Raji (cell line): ENCODE measurements around the gene RUNX2.

Experiments
- POLR2A ChIP-seq: IDR thresholded peaks from 2 replicates; pipeline ENCODE4 v1.6.1; 2011; ENCODE audit warnings: low read depth, low read length, control low read depth; ENCODE audit not compliant: insufficient read depth

Gene RUNX2

DNA sequence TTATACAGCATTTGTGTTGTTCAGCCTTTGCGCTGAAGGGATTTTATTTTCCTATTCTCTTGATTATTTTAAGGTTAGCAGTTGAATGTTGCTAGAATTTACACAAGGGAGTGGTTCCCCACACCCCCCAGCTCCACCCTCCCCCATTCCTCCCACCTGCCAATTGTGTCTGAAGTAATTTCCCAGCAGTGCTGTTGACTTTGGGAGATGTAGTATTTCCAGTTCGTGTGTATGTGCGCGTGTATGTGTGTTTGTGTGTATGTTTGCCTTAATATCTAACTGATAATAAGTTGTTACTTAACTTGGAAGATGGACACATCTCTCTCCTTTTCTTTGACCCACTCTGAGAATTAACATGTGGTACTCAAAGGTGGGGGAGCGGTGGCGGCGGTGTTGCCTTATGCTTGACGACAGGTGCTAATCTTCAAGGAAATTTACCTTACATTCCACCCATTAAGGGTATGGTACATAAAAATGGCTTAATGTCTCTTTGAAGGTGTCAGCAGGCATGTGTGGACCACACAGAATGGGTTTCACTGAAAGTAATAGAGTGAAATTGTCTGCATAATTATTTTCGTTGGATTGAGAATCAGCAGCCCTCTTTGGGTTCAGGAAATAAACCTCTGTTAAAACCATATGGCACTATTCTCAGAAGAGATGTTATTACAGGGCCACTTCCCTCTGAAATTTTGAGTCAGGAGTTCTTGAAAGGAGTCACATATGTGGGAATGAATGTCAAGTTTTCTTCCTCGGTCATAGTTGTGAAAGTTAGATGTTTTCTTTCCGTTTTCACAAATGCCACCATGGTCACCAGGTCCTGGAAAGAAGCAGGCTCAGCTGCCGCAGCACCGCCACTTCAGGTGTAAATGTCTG lies 145.2 kb downstream of the RUNX2 start:
- no peak for TF ChIP-seq POLR2A

DNA sequence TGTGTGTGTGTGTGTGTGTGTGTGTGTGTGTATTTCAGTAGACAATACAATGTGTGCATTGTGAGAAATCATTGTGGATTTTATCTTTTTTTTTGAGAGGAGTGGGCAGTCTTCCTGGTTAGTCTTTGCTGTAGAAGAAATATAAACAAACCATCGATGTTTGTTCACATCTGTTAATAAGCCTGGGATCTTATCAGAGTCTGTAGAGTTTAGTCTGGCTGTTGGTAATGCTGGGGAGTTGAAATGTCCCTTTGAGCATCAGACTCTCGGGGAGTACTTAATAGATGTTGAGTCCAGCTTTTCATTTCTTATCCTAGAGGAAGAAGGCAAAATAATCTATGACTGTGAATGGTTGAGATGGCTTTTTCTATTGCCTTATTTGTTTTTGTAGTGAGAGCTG lies 146.2 kb downstream of the RUNX2 start:
- no peak for TF ChIP-seq POLR2A

DNA sequence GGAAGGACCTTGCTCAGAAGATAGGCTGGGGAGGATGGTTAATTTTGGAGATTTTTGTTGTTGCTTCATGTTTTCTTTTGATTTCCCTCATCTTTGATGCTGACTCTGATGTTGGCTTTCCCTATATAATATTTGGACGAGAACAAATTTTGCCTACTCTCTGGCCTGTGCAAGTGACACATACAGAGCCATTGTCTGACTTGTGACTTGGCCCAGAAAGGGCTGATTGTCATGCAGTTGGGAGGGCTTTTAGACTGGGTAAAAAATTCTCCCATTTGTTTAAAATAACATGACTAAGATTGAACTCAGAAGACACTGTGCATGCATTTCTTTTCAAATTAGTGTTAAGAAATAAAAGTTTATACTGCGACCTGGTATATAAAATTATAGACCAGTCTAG lies 148.2 kb downstream of the RUNX2 start:
- no peak for TF ChIP-seq POLR2A

DNA sequence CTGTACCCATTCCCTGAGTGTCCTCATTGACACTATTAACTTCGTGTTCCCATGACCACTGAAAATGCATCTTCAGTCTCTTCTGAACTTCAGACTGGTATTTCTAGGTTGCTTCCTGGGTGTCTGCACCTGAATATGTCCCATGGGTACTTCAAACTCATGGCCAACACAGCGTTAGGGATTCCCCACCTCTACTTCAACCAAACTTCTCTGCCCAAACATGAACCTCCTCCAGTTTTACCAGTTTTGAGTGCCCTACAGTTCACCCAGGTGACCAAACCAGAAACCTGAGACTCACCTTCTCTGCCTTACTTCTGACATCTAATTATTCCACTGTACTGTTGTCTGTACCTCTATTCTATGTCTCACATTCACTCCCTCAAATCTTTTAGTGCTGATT lies 149.1 kb downstream of the RUNX2 start:
- TF ChIP-seq POLR2A, result no peak

DNA sequence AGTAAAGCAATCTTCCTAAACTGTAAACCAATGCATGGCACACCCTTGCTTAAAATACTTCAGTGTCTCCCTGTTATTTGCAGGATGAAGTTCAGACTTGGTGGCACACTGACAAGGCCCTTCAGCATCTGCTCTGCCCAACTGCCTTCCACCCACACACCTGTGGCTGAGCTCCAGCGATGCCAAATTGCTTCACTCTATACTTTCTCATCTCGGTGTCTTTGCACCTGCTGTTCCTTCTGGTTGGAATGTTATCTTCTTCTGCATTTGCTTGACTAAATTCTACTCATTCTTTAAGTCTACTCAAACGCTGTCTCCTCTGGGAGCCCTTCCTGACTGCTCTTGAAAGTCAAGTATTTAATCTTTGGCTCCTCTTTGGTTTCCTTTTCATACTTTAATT lies 149.7 kb downstream of the RUNX2 start:
- TF ChIP-seq POLR2A, result no peak

DNA sequence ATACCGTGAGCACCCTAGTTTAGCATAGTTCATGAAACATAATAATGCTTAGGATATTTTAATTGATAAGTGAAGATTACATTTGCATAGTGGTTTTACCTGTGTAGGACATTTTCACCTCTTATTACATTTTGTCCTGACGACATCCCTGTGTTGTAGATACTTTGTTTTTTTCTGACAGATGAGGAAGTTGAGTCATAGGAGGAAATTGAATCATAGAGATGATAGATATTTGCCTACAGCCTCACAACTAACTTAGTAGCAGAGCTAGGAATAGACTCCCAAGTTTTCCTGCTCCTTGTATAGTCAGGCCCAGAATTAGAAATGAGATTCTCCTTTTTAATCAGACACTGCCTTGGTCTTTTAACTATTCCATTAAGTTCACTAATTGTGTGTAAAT lies 150.1 kb downstream of the RUNX2 start:
- no peak for TF ChIP-seq POLR2A

DNA sequence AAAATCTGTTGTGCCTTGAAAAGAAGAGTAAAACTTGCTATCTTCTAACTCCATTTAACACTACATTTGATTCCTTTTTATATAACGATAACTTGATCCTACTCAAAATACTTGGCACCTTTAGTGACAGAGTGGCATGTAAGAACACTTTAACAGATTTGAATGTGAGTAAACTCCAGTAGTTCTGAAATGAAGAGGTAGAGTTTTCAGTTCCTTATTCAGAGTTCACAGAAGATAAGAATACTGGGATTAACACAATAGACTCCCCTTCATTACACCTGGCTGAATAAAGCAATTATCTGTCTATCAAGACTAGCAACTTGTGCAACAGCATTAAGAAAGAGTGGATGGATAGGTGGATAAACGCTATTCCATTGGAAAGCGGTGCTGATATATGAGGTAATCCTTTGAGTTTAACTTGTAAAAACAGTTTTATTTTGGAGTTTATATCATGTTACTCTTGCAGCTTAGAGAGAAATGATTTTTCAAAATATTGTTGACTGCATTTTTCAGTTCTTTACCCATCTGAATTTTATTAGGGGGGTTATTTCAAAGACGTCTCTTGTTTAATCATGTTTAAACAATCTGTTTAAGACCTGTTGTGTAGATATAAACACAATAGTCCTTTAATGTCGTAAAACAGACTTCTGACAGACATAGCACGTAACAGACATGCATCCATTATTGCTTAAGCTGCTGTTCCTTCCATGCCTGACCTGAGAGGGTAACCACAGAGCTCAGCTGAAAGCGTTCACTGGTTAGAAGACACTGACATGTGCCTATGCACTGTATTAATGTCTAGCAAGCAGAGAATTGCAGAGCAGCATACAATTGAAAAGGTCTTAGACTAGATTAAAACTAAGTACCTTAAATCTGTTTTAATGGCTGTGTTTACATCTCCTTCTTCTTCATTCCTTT lies 152.0 kb downstream of the RUNX2 start:
- no peak for TF ChIP-seq POLR2A

DNA sequence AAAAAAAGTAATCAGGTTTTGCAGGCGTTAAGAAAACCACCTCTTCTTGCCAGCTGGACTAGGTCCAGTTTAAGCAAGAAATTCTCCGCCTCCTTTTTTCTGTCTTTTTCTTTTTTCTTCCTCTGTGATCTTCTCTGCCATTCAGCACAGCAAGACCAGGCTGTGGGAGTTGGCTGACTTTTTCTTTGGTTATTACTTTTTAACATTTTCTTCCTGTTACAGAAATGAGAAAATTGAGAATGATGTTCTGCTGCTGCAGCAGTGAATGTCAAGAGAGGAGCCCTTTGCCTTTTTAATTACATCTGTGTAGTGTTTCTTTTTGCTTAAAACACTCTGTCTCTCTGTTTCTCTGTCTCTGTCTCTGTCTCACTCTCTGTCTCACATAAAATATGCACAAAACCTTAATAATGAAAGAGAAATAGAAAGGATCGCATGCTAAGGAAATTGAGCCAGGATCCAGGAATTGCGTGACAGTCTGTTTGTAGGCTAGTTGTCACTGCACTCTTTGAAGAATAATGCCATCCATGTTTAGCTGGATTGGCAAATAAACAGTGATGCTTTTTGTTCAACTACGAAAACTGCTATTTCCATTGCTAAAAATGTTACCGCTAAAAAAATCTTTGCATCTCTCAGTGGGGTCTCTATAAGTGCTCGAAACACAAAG lies 152.8 kb downstream of the RUNX2 start:
- no peak for TF ChIP-seq POLR2A

DNA sequence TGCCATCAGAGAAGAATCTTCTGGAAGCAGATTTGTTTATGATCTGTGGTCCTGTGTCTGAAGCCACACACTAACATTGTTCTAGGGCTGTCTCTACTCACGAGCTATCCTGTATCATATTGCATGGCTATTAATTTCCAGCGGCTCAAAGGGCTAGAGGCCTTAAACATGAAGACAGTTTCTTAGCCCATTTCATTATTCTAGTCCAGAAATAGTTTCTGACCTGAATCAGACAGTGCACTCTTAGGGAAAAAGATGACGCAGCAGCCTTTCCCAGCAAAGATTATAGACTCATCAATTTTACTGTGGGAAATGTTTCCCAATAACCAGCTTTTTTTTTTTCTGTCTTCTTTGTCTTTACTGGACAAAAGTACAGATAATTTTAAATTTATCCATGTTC lies 154.9 kb downstream of the RUNX2 start:
- TF ChIP-seq POLR2A, result no peak

DNA sequence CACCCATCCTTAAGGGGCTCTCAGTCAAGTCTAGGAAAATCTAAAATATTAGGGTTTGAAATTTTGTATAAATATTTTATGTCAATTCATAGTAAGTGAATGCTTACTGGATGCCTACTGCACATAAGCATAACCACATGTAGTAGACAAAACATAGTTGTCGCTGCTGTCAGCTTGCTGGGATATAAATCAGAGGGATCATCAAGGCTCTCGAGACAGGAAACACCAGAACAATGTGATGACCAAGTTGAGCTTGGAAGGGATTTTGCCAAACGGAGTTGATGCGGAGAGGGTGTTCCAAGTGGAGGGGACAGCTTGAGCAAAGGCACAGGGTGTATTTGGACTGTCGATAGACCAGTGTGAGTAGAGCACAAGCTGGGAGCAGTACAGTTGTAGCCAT lies 155.4 kb downstream of the RUNX2 start:
- TF ChIP-seq POLR2A, result no peak

DNA sequence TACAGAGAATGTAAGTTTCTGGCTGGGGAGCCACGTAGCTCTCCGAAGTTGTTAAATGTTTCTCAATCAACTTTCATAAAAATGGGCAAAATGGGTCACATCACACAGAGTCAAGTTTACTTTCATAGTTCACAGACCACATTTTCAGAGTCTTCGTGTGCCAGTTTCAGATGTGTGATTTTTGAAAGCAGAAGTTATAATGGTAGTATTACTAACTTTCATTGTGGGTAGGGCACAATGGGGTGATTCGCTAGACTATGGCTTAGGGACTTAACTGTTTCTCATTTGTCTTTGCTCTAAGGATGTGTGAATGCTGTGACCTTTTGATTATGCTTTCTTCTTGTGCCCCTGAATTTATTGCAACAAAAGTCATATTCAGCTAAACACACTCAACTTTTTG lies 158.6 kb downstream of the RUNX2 start:
- TF ChIP-seq POLR2A, result no peak

DNA sequence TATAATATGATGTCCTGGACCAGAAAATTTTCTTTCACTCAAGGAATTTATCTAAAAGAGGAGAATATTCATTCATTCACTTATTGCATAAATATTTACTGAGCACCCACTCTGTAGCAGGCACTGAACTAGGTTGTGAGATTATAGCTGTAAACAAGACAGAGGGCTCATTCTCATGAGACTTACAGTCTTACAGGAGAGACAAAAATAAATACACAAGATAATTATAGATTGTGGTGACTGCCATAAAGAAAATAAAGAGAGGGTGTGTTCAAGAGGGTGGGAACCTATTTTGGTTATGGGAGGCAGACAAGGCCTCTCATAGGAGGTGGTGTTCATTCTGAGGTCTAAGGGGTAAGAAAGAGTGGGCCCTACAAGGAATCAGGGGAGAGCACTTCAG lies 159.5 kb downstream of the RUNX2 start:
- no peak for TF ChIP-seq POLR2A

DNA sequence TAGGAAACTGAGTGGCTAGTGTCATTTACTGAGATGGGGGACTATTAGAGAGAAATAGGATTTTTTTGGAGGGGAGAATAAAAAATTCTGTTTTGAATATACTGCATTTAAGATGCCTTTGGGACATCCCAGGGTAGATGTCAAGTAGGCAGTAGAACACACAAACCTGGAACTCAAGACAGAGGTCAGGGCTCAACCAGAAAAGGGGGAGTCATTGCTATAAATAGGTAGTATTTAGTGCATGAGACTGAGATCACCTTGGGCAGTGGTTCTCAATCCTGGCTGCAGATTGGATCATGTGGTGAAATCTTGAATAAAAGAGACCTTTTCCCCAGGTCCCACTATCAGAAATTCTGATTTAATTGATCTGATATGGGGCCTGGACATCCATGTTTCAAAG lies 160.1 kb downstream of the RUNX2 start:
- no peak for TF ChIP-seq POLR2A

DNA sequence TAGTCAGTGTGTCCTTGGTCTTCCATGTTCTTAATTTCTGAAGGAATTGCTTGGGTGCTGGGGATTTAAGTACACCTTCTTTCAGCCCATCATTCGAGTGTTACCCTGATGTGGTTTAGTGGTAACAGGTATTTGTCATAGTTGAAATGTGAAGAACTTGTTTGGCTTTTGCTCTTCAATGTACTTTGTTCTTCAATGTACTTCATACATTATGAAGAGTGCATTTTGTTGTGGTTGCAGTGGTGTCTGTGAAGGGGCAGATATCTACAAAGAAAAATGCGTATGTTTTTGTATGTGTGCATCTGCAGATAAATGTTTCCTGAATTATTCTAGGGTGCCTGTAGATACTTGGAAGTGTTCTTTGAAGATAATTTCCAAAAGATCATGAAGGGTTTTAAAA lies 160.8 kb downstream of the RUNX2 start:
- no peak for TF ChIP-seq POLR2A

DNA sequence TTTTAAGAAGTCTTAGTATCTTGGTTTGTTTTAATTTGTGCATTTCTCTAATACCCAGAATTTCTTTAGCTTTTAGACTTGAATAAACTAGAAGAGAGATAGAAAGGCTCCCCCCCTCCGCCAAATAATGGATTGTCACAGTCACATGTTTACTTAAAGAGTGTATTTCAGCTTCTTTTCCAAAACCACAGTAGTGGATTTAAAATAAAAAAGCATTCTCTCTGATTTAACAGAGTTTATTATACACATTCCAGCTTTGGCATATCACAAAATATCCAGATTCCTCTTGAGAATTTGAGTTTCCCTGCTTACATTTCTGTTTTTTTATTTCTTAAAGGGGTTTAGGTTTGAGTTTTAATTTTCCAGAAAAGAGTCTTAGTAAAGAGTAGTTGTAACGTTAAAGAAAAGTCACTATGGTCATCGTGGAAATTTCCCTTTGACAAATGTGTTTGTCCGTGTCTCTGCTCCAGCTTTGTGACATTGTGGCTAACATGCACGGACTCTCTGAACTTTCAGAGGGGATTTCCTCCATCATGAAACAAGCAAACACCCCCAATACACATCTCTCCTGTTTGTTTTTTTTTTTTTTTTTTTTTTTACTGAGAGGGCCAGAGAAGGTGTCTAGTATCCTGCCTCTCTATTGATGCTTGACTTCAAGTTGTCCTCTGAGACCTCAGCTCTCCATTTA lies 163.1 kb downstream of the RUNX2 start:
- no peak for TF ChIP-seq POLR2A
